Muscle of arm (tissue), 14 donors: ENCODE measurements around the gene ZNF813. TPM values are rescaled to one million over a fixed set of nuclear protein-coding genes. Genes with fewer than 3 reads are reported as not detected.
A peak's percentile ranks its signal among the peaks of the same experiment; 100 is the strongest.
"Not testable (repeated sequence)": the region's sequence is repeated elsewhere in the genome, so short reads cannot be mapped to it uniquely, and the experiment has no call there.

Source experiments
- DNase-seq: peaks from one replicate; pipeline ENCODE4 v3.0.0-alpha.2; 2013
- long read RNA-seq, 11 donors: transcript quantifications; one replicate each; lab custom pipeline, GENCODE V29; 2026
- polyA plus RNA-seq, 12 donors: library from polyadenylated mRNA; unstranded; fragments of 120-200 nt; gene quantifications; one replicate each; pipeline ENCODE4 v1.2.1, GENCODE V29; 2013; ENCODE audit not compliant: insufficient read length in 12 of 12

Gene ZNF813
- polyA plus RNA-seq = 1 to 10 TPM in 11 of 12 donors, not detected in 1; 2.7 to 5.5 (median 3.4) TPM
- long read RNA-seq, donor 1, full-length matches to known transcripts = 1 of 1 reads
- long read RNA-seq, donor 1, partial matches to known transcripts = 0 of 1 reads
- long read RNA-seq, donor 1, other reads (novel, unspliced or antisense) = 0 of 1 reads
- long read RNA-seq, donor 2, full-length matches to known transcripts = 1 of 1 reads
- long read RNA-seq, donor 2, partial matches to known transcripts = 0 of 1 reads
- long read RNA-seq, donor 2, other reads (novel, unspliced or antisense) = 0 of 1 reads
- long read RNA-seq, donor 3 = 0 reads
- long read RNA-seq, donor 4 = 0 reads
- long read RNA-seq, donor 5 = 0 reads
- long read RNA-seq, donor 6 = 0 reads
- long read RNA-seq, donor 7 = 0 reads
- long read RNA-seq, donor 8, full-length matches to known transcripts = 1 of 1 reads
- long read RNA-seq, donor 8, partial matches to known transcripts = 0 of 1 reads
- long read RNA-seq, donor 8, other reads (novel, unspliced or antisense) = 0 of 1 reads
- long read RNA-seq, donor 9 = 0 reads
- long read RNA-seq, donor 10, full-length matches to known transcripts = 2 of 2 reads
- long read RNA-seq, donor 10, partial matches to known transcripts = 0 of 2 reads
- long read RNA-seq, donor 10, other reads (novel, unspliced or antisense) = 0 of 2 reads
- long read RNA-seq, donor 11 = 0 reads

- peak; percentile 91 for DNase-seq
Observed at GRCh38 chr19:53467485-53468262, at the start of gene ZNF813. TSS of gene ZNF813 (plus strand) at chr19:53467733. CDS start at chr19:53483823, 16,090 bp downstream.

- DNase-seq = not testable (repeated sequence)
Observed at GRCh38 chr19:53420520-53421315, 46.8 kb upstream of the ZNF813 start.

GRCh38 chr19:53422551-53422950, 45.0 kb upstream of the ZNF813 start:
- no peak for DNase-seq

GRCh38 chr19:53423074-53423473, 44.5 kb upstream of the ZNF813 start:
- DNase-seq = not testable (repeated sequence)

GRCh38 chr19:53423680-53424079, 43.9 kb upstream of the ZNF813 start:
- peak; percentile 30 for DNase-seq

- peak; percentile 73 for DNase-seq
Observed at GRCh38 chr19:53424968-53425597, 42.5 kb upstream of the ZNF813 start.

- peak; percentile 89 for DNase-seq
Observed at GRCh38 chr19:53431399-53432087, 36.0 kb upstream of the ZNF813 start, which contains the start of gene ZNF761. TSS of gene ZNF761 (plus strand) at chr19:53431984. CDS start at chr19:53447269, 15,285 bp downstream.

- DNase-seq = no peak
Observed at GRCh38 chr19:53432088-53432661, 35.4 kb upstream of the ZNF813 start.

GRCh38 chr19:53443809-53444208, 23.7 kb upstream of the ZNF813 start:
- DNase-seq = not testable (repeated sequence)

- DNase-seq = not testable (repeated sequence)
Observed at GRCh38 chr19:53447196-53447595, 20.3 kb upstream of the ZNF813 start.

- DNase-seq = no peak
Observed at GRCh38 chr19:53455828-53456227, 11.7 kb upstream of the ZNF813 start.

- not testable (repeated sequence) for DNase-seq
Observed at GRCh38 chr19:53460131-53460721, 7.3 kb upstream of the ZNF813 start.

GRCh38 chr19:53461866-53462265, 5.7 kb upstream of the ZNF813 start:
- no peak for DNase-seq

- no peak for DNase-seq
Observed at GRCh38 chr19:53462861-53463260, 4.7 kb upstream of the ZNF813 start.

- DNase-seq = peak; percentile 15
Observed at GRCh38 chr19:53463263-53463662, 4.3 kb upstream of the ZNF813 start.

- no peak for DNase-seq
Observed at GRCh38 chr19:53466726-53467484, 628 bp upstream of the ZNF813 start.

- DNase-seq = not testable (repeated sequence)
Observed at GRCh38 chr19:53468628-53469027, 1.1 kb downstream of the ZNF813 start.

- no peak for DNase-seq
Observed at GRCh38 chr19:53471916-53472315, 4.4 kb downstream of the ZNF813 start.
